ENCODE measurements around the gene WDR36.
A peak's percentile ranks its signal among the peaks of the same experiment; 100 is the strongest.
"Not testable (repeated sequence)": the region's sequence is repeated elsewhere in the genome, so short reads cannot be mapped to it uniquely, and the experiment has no call there.

The WDR36 gene

GRCh38 chr5:111134864-111135263 is 42.7 kb downstream of the WDR36 start:
- DNase-seq (ENCODE audit: low spot score) (no peak), FAIRE-seq (no peak)

GRCh38 chr5:111135363-111135762 is 43.2 kb downstream of the WDR36 start:
- no peak for DNase-seq (ENCODE audit: low spot score)
- FAIRE-seq: no peak

DNA sequence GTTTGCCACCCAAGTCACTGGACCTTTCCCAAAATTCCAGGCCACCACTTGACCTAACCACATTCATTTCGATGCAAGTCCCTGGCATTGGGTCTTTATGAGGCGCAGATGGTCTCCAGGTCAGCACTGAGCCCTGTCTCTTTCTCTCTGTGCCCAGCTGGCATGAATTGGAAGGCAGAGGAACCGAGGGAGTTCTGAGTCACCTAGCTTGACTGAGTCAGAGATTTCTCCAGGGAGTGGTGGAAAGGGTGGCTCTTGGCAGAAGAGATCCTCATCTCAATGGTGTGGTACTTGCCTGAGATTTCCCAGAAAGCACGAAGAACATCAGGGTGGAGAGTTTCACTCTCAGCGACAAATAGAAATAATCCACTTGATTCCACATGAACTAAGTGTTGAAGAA is 43.8 kb downstream of the WDR36 start:
- peak; percentile 54 for DNase-seq (ENCODE audit: low spot score)
- FAIRE-seq: no peak

GRCh38 chr5:111138096-111138495 is 45.9 kb downstream of the WDR36 start:
- FAIRE-seq (no peak), DNase-seq (ENCODE audit: low spot score) (no peak)

DNA sequence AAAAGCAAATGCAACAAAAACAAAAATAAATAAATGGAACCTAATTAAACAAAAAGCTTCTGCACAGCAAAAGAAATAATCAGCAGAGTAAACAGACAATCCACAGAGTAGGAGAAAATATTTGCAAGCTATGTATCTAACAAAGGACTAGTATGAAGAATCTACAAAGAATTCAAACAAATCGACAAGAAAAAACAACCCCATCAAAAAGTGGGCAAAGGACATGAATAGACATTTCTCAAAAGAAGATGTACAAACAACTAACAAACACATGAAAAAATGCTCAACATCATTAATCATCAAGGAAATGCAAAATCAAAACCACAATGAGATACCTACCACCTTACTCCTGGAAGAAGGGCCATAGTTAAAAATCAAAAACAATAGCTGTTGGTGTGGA is 49.3 kb downstream of the WDR36 start:
- DNase-seq (ENCODE audit: low spot score); FAIRE-seq: not testable (repeated sequence)

- DNase-seq (ENCODE audit: low spot score) (no peak), FAIRE-seq (no peak)
Observed at GRCh38 chr5:111142932-111143331, 50.8 kb downstream of the WDR36 start.

- DNase-seq (ENCODE audit: low spot score): peak; percentile 76
Observed at GRCh38 chr5:111143910-111144309, 51.8 kb downstream of the WDR36 start.

GRCh38 chr5:111144352-111144930 is 52.3 kb downstream of the WDR36 start:
- DNase-seq (ENCODE audit: low spot score): no peak
- no peak for FAIRE-seq

More at GRCh38 chr5:111143910-111144309, 51.8 kb downstream of the WDR36 start:
- no peak for FAIRE-seq

DNA sequence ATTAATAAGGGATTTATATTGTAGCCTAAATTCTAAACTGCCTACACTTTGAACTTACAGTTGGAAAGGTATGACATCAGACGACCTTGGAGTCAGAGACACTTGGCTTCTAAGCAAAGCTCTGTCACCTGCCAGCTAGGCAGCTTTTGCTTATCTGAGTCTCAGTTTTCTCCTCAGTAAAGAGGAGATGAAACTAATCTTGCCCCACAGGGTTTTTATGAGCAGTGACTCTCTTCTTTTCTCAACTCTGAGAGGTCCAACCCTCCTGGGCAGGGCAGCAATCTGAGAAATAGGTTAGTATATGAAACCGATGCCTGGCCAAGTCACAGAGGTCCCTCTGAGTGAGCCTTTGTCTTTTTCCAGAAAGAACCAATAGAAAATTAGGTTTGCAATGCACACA is 53.9 kb downstream of the WDR36 start:
- FAIRE-seq: no peak
- no peak for DNase-seq (ENCODE audit: low spot score)

GRCh38 chr5:111147502-111147901 is 55.4 kb downstream of the WDR36 start:
- DNase-seq (ENCODE audit: low spot score) (no peak), FAIRE-seq (no peak)

DNA sequence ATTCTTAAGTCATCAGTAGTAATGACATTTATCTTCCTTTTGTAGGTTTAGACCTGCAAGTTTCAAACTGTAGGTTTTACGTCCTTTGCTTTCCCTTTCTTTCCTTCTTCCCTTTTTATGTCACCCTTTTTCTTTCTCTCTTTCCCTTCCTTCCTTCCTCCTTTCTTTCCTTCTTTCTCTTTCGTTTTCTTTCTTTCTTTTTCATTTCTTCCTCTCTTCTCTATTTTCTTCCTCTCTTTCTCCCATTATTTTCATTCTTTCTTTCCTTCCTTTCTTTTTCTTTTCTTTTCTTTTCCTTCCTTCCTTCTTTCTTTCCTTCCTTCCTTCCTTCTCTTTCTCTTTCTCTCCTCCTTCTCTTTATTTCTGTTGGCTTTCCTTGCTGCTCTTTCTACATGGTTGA is 59.9 kb downstream of the WDR36 start:
- FAIRE-seq (no peak), DNase-seq (ENCODE audit: low spot score) (no peak)

DNA sequence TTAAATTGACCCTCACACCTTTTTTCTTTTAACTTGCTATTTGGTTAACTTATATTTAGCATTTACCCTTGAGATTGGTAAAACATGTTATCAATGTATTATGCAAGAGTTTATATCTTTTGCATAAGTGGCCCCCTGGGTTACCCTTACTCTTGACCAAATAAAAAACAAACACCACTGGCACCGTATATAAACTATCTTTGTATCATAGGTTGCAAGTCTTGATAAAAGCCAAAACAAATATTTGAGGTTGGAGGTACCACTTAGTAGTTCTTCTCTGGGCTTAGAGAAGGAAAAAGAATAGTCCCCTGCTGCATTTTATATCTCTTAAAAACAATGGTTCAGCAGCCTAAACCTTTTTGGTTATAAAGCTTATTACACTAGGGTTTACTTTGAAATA is 61.3 kb downstream of the WDR36 start:
- DNase-seq (ENCODE audit: low spot score): no peak
- no peak for FAIRE-seq

GRCh38 chr5:111153945-111154344 is 61.8 kb downstream of the WDR36 start:
- DNase-seq (ENCODE audit: low spot score) (no peak), FAIRE-seq (no peak)

DNA sequence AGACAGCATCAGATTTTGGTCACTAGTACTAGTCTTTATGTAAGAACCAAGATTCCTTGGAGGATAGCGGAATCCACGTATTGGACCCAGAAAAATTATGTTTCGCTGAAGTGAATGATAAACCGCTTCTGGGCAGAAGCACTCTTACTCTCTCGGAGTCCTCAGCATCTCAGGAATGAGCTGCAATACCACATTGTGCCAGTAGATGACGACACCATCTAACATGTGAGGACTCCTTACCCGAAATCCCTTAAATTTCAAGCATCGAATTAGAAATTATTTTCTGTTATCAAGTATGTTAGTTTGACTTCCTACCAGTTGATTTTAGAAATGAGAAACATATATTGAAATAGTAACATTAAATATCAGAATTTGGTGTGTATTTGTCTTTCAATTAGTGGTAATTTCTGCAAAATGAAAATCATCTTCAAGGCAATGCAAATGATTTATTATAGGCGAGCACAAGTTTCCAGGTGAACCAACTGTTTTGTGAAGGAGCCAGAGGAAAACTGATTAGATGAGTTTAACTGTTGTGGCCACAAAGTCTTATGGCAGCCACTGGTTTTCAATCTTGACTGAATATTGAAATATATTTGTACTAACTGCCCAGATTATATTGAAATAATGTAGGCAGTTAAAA is 66.1 kb downstream of the WDR36 start:
- DNase-seq (ENCODE audit: low spot score) (peak; percentile 63), FAIRE-seq (peak; percentile 75)

DNA sequence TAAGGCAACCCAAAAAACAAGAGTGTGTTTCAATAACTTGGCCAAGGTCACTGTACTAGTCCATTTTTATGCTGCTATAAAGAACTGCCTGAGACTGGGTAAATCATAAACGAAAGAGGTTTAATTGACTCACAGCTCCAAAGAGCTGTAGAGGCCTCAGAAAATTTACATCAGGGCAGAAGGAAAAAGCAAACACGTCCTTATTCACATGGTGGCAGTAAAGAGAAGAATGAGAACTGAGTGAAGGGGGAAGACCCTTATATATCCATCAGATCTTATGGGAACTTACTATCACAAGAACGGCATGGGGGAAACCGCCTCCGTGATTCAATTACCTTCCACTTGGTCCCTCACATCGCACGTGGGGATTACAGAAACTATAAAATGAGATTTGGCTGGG is 67.7 kb downstream of the WDR36 start:
- DNase-seq (ENCODE audit: low spot score): no peak

GRCh38 chr5:111163000-111163399 is 70.9 kb downstream of the WDR36 start:
- no peak for FAIRE-seq

More for the DNA sequence above, 67.7 kb downstream of the WDR36 start:
- no peak for FAIRE-seq

DNA sequence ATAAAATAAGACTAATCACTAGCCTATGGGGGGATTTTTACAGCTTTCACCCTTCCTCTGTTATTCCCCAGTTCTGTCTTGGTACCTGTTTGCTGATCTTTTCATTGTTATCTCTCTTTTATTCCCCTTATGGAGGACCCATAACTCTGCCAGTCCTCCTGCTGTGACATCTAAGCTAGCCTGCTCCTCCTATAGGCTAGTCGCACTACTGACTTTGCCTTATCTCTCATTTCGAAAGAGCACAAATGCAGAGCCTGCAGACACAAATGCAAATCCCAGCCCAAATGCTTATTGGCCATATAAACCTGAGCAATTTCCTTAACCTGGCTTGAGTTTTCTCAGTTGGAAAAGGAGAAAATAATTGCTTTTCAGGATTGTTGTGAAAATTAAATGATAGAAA is 72.9 kb downstream of the WDR36 start:
- FAIRE-seq: no peak
- DNase-seq (ENCODE audit: low spot score): no peak

More at GRCh38 chr5:111163000-111163399, 70.9 kb downstream of the WDR36 start:
- no peak for DNase-seq (ENCODE audit: low spot score)

- FAIRE-seq (no peak), DNase-seq (ENCODE audit: low spot score) (no peak)
Observed at GRCh38 chr5:111167551-111167950, 75.4 kb downstream of the WDR36 start.

DNA sequence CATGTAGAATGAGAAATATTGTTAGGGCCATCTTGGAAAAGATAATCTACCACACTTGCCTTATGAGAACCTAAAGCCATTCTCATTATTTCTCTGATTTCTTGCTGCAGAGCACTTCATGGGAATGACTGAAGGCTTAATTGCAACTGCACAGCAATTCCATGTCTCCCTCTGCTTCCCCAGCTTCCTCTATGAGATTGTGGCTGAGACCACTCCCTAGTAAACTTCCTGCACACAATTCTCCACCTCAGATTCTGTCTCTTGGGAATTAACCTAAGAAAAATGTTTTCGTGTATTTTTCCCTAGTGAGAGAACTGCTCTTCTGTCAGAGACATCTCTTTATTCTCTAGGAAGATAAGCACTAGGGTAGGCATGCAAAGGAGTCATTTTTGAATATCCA is 76.5 kb downstream of the WDR36 start:
- FAIRE-seq (no peak), DNase-seq (ENCODE audit: low spot score) (no peak)

GRCh38 chr5:111169269-111169668 is 77.1 kb downstream of the WDR36 start:
- DNase-seq (ENCODE audit: low spot score) (no peak), FAIRE-seq (no peak)

- no peak for FAIRE-seq
- no peak for DNase-seq (ENCODE audit: low spot score)
Observed at GRCh38 chr5:111170279-111170678, 78.1 kb downstream of the WDR36 start.

DNA sequence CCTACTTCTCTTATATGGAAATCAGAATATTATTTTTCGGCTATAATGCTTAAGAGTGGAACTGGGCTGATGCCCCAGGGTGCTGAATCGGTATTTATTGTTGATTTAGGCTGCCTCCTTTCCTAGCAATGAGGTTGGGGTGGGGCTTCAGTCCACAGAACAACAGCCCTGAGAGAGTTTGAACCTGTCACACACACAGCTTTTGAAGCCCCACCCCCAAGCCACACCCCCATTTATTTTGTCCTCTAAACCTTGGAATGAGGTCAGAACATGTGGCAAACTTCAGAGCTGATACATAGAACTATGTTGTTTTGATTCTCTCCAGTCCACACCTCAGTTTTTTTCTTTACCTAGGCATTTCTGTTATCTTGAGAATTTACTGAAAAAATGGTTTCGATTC is 80.4 kb downstream of the WDR36 start:
- FAIRE-seq: no peak
- peak; percentile 6 for DNase-seq (ENCODE audit: low spot score)

DNA sequence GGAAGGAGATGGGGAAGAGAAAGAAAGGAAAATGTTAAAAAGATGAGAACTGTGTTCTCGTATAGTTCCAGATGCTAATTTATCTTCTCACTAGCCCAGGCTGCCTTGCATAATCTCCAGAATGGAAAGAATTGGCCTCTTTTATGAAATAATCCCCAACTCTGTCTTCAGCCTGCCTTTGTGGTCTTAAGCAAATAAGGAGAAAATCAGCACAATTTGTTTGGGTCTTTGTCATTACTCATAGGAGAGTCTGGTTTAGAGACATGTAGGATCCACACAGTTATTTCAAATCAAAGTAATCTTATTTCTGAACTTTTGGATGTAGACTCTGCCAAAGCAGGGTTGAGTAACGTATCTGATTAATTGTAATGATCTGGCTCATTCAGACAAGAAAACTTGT is 81.3 kb downstream of the WDR36 start:
- FAIRE-seq: no peak
- no peak for DNase-seq (ENCODE audit: low spot score)

Data from urothelium cell line (cell line).